Pulmonary artery endothelial cell (primary cell): ENCODE measurements around the gene MAP4K3. TPM values are rescaled to one million over a fixed set of nuclear protein-coding genes. Genes with fewer than 3 reads are reported as not detected.
"Not testable (repeated sequence)": the region's sequence is repeated elsewhere in the genome, so short reads cannot be mapped to it uniquely, and the experiment has no call there.

Source experiments
- DNase-seq: peaks from one replicate; pipeline ENCODE4 v3.0.0-alpha.2; 2011; ENCODE audit warnings: low read depth, low spot score
- total RNA-seq: library from RNA; depleted of rRNA; stranded (reverse); fragments of >200 nt; gene quantifications from 2 replicates; pipeline ENCODE4 v1.2.3, GENCODE V29; 2014

The MAP4K3 gene
- total RNA-seq, 1 donor from 2014 or later, result 19.1 TPM

GRCh38 chr2:39409697-39410389 is 27.2 kb downstream of the MAP4K3 start:
- DNase-seq, result no peak

DNA sequence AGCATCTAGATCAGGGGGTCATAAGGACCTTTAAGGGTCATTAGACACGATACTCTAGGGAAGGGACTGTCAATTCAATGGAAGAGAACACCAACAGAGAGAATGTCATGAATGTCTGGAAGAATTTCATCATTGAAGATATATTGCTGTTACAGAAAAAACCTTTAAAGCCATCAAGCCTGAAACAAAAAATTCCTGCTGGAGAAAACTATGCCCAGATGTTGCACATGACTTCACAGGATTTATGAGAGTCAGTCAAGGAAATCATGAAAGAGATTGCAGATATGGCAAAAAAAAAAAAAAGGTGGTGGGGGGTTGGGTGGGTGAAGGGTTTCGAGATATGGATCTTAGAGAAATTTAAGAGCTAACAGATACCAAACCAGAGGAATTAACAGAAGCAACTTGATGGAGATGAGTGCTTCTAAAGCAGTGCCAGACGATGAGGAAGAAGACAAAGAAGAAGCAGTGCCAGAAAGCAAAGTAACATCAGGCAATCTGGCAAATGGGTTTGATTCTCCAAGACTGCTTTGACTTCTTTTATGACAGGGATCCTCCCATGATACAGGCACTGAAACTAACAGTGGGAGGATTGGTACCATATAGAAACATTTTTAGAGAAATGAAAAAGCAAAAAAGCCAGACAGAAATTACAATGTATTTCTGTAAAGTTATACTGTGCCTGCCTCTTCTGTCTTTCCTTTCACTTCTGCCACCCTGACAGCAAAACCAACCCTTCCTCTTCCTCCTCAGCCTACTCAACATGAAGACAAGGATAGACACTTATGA is 28.5 kb downstream of the MAP4K3 start:
- no peak for DNase-seq

GRCh38 chr2:39407516-39408296 is 29.4 kb downstream of the MAP4K3 start:
- DNase-seq, result no peak

DNA sequence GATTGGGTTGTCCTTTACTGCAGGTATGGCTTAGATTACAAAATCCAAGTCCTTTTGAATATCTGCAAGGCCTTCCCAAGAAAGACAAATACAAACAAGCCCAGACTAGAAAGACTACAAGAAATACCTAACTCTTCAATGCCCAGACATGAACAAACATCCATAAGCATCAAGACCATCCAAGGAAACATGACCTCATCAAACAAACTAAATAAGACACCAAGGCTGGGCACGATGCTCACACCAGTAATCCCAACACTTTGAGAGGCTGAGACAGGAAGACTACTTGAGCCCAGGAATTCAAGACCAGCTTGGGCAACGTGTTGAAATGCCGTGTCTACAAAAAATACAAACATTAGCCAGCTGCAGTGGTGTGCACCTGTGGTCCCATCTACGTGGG is 31.7 kb downstream of the MAP4K3 start:
- DNase-seq, result no peak

DNA sequence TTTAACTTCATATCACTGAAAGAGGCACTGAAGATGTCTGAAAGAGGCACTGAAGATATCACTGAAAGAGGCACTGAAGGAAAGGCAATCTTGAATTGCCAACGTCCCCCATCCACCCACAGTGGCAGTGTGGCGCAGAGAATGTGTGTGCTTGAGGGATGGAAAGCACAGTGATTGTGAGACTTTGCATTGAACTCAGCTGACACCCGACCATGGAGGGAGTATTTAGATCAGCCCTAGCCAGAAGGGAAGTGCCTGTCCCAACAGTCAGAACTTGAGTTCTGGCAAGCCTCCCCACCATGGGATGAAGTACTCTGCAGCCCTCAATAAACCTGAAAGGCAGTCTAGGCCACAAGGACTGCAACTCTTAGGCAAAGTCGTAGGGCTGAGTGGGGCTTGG is 33.8 kb downstream of the MAP4K3 start:
- DNase-seq, result no peak

- DNase-seq, result no peak
Observed at GRCh38 chr2:39401319-39401718, 35.8 kb downstream of the MAP4K3 start.

GRCh38 chr2:39399570-39399969 is 37.5 kb downstream of the MAP4K3 start:
- no peak for DNase-seq

DNA sequence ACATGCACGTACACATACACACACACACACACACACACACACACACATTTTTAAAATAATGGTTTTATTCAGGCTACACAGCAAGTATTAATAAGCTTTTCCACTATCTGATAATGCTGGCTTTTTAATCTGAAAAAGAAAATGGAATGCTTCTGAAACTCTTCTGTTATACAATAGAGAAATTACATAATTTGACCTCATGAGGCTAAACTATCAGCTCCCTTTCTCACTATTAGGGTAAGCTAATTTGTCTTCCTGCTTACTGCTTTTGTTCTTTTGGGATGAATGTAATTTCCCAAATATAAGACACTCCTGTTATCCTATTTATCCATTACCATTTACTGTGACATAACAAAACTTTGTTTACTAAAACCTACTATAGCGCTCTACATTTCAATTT is 41.8 kb downstream of the MAP4K3 start:
- DNase-seq, result no peak

DNA sequence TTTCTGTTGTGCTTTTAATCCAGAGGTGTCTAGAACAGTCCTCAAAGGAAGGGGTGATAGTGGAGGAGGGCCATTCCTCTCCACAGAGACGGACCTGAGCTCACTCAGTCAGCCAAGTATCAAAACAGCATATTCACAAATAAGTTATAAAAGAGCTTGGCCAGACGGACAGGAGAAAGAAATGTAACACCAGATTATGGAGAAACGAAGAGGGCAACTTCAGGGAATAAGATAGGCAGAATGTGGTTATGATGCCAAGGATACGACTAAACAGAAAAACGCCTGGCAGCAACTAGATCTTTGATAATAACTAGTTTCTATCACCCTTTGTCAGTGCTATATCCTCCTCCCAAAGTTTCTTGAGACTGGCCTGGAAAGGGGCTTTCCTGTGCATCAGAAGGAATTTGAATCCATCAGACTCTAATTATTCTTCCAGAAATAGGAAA is 42.5 kb downstream of the MAP4K3 start:
- DNase-seq, result no peak

DNA sequence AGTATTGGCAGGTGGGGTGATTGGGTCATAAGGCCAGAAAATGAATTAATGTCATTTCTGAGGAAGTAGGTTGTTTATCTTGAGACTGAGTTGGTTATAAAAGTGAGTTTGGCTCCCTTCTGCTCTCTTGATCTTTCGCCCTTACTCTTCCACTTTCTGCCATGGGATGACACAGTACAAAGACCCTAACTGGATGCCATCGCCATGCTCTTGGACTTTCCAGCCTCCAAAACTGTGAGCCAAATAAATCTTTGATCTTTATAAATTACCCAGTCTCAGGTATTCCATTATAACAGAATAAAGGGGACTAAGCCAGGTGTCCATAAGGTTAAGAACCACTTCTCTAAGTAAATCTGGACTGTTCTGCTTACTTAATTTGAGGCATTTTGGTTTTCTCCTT is 44.4 kb downstream of the MAP4K3 start:
- DNase-seq, result no peak

DNA sequence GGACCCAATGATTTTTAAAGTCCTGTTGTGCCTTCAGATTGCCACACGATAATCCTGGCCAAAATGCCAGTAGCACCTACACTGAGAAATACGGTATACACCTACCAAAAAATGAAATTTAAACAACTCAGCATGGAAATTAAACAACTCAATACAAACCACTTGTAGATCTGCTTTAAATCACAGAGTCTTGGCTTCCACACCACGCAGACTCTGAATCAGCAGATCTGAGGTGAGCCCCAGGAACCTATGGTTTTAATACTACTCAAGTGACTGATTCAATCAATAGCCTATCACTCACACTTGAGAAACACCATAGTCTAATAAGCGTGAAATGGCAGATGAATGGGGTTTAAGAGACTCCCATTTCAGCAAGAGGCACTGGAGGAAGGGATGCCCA is 46.9 kb downstream of the MAP4K3 start:
- DNase-seq, result no peak

DNA sequence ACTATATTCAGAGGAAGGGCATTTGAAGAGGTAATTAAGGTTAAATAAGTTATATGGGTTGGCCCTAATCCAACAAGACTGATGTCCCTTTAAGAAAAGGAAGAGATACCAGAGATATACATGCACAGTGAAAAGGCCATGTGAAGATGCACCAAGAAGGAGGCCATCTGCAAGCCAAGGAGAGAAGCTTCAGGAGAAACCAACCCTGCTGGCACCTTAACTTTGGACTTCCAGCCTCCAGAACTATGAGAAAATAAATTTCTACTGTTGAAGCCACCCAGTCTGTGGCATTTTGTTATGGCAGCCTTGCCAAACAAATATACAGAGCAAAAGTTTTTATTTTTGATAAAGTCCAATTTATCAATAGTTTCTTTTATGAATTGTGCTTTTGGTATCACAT is 51.0 kb downstream of the MAP4K3 start:
- no peak for DNase-seq

- DNase-seq, result no peak
Observed at GRCh38 chr2:39385172-39385571, 51.9 kb downstream of the MAP4K3 start.

DNA sequence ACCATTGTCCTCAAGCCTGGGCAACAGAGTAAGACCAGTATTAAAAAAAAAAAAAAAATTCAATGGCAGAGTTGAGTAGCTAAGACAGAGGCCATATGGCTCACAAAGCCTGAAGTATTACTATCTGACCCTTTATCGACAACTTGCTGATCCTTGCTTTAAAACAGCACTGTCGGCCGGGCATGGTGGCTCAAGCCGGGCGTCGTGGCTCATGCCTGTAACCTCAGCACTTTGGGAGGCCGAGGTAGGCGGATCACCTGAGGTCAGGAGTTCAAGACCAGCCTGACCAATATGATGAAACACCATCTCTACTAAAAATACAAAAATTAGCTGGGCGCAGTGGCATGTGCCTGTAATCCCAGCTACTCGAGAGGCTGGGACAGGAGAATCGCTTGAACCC is 53.0 kb downstream of the MAP4K3 start:
- DNase-seq, result not testable (repeated sequence)

- DNase-seq, result no peak
Observed at GRCh38 chr2:39383146-39383545, 53.9 kb downstream of the MAP4K3 start.

DNA sequence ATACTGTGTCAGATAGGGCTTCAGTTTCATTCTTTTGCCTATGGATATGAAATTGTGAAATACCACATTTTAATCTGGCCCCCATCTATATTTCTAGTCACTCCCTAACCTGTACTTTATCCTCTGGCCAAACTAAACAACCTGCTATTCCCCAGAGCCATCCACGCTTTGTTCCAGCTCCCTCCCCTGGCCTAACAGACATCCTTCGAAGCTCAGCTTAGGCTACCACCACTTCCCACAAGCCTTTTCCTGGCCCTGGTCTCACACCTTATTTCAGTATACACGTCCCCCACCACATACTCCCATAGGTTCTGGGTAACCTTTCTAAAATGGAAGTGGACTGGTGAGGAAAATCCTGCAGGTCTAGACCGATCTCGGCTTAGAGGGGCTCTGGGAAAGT is 55.4 kb downstream of the MAP4K3 start:
- DNase-seq, result no peak

DNA sequence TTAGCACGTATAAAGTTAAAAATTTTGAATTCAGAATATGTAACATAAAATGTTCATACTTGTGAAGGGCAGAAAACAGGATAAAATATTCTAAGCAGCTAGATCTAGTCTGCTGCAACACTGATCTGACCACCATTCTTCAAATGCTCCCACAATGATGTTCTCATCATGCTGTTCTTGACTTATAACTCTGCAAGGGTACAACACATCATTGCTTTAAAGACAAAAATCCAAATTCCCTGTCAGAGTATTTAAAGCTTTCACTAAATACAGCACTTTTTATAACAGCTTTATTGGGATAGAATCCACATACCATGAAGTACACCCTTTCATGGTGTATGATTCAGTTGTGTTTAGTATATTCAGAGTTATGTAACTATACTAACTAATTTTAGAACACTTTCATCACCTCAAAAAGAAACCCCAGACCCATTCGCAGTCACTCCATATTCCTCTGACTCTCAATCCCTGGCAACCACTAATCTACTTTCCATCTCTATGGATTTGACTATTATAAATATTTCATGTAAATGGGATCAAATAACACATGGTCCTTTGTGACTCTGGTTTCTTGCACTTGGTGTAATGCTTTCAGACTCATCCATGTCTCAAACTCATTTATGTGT is 56.4 kb downstream of the MAP4K3 start:
- DNase-seq, result no peak

GRCh38 chr2:39379643-39380524 is 57.2 kb downstream of the MAP4K3 start:
- DNase-seq, result peak; percentile 26

GRCh38 chr2:39378968-39379367 is 58.1 kb downstream of the MAP4K3 start:
- no peak for DNase-seq

DNA sequence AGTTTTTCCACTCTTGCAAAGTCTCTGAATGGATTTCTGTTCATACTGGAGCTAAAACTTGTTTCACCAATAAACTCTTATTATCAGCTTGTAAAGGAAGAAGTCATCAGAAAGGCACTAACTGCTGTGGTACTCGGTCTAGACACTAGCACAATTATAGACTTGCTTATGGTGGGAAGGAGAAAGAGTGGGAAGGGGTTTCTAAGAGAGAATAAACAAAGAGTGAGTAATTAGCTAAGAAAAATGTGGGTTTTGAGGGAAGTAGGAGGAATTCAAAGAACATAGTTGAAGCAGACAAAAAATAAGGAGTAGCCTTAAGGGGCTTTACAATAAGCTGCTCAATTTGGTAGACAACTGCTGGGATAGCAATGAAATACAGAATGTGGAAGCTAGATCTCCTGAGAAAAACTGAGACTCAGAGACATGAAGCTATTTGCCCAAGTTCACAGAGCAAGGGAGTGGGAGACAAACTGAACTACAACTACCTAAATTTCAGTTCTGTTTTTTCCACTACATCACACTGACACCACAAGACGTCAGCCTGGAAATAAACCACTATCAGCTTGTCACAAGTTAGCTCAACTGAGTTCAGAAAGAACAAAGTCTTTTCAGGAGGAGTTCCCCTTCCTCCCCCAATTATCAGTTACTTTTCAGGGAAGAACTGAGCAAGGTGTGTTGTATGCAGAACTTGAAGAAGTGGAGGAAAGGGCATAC is 59.7 kb downstream of the MAP4K3 start:
- no peak for DNase-seq
